Mesothelial cell of epicardium (in vitro differentiated cells): ENCODE measurements around the gene PXK. TPM values are rescaled to one million over a fixed set of nuclear protein-coding genes. Genes with fewer than 3 reads are reported as not detected.

ENCODE experiments used
- DNase-seq, 2 experiments: peaks; one replicate each; pipeline ENCODE4 v3.0.0; 2021; ENCODE audit warnings: low spot score in 2 of 2; ENCODE audit not compliant: unreplicated experiment in 2 of 2
- H3K27ac Mint-ChIP-seq: 2 replicates; pipeline ENCODE4 v1.8.0; 2021; ENCODE audit warnings: mixed read lengths
- H3K27me3 Mint-ChIP-seq: 2 replicates; pipeline ENCODE4 v1.8.0; 2021; ENCODE audit warnings: low read depth, mixed read lengths
- H3K36me3 Mint-ChIP-seq: 2 replicates; pipeline ENCODE4 v1.8.0; 2021; ENCODE audit warnings: mixed read lengths
- H3K4me1 Mint-ChIP-seq: 2 replicates; pipeline ENCODE4 v1.8.0; 2021; ENCODE audit warnings: mixed read lengths
- H3K4me3 Mint-ChIP-seq: 2 replicates; pipeline ENCODE4 v1.8.0; 2021; ENCODE audit warnings: mild to moderate bottlenecking, moderate library complexity, mixed read lengths
- H3K9me3 Mint-ChIP-seq: 2 replicates; pipeline ENCODE4 v1.8.0; 2021; ENCODE audit warnings: mixed read lengths
- CTCF ChIP-seq: fragments of 200-600 bp; sonication (generic); IDR thresholded peaks from one replicate; pipeline ENCODE4 v1.5.0; 2021; ENCODE audit warnings: antibody characterized with exemption; ENCODE audit not compliant: unreplicated experiment
- total RNA-seq: library from RNA; stranded (reverse); gene quantifications from 3 replicates; pipeline ENCODE4 v1.2.1, GENCODE V29; 2021

PXK gene
- total RNA-seq, 1 donor from 2014 or later = 15.9 TPM

GRCh38 chr3:58291671-58292338, 40.9 kb upstream of the PXK start:
- peaks cover 2% of the 10 kb centered on the region for H3K27me3 Mint-ChIP-seq
- DNase-seq = no peak
- H3K4me3 Mint-ChIP-seq = no peak overlapping the region
- no peaks in the 10 kb centered on the region for H3K4me1 Mint-ChIP-seq
- TF ChIP-seq CTCF = no peak
- no peaks in the 10 kb centered on the region for H3K36me3 Mint-ChIP-seq
- H3K27ac Mint-ChIP-seq = no peak overlapping the region
- H3K9me3 Mint-ChIP-seq = peaks cover 4% of the 10 kb centered on the region

GRCh38 chr3:58292866-58293265, 39.8 kb upstream of the PXK start:
- Mint-ChIP-seq H3K9me3 (peaks cover 4% of the 10 kb centered on the region), H3K27me3 (peaks cover 2% of the 10 kb centered on the region), H3K27ac (no peak overlapping the region), H3K4me1 (no peaks in the 10 kb centered on the region), H3K36me3 (no peaks in the 10 kb centered on the region), H3K4me3 (no peak overlapping the region)
- no peak for TF ChIP-seq CTCF
- no peak for DNase-seq

- no peak overlapping the region for H3K27ac Mint-ChIP-seq
- H3K36me3 Mint-ChIP-seq = no peaks in the 10 kb centered on the region
Measured at GRCh38 chr3:58293516-58293915, 39.2 kb upstream of the PXK start.

GRCh38 chr3:58296269-58296668, 36.4 kb upstream of the PXK start:
- H3K36me3 Mint-ChIP-seq = no peaks in the 10 kb centered on the region
- no peak for TF ChIP-seq CTCF
- no peak for DNase-seq
- no peaks in the 10 kb centered on the region for H3K4me1 Mint-ChIP-seq
- no peak overlapping the region for H3K4me3 Mint-ChIP-seq
- peaks cover 4% of the 10 kb centered on the region for H3K9me3 Mint-ChIP-seq
- H3K27ac Mint-ChIP-seq = no peak overlapping the region
- H3K27me3 Mint-ChIP-seq = peaks cover 18% of the 10 kb centered on the region

More at GRCh38 chr3:58293516-58293915, 39.2 kb upstream of the PXK start:
- Mint-ChIP-seq H3K27me3 (peaks cover 6% of the 10 kb centered on the region), H3K4me3 (no peak overlapping the region), H3K4me1 (no peaks in the 10 kb centered on the region), H3K9me3 (peaks cover 4% of the 10 kb centered on the region)
- no peak for DNase-seq
- no peak for TF ChIP-seq CTCF

- Mint-ChIP-seq H3K9me3 (peaks cover 4% of the 10 kb centered on the region), H3K27ac (no peak overlapping the region), H3K36me3 (no peaks in the 10 kb centered on the region), H3K27me3 (peaks cover 24% of the 10 kb centered on the region), H3K4me1 (no peaks in the 10 kb centered on the region), H3K4me3 (no peak overlapping the region)
- no peak for DNase-seq
- TF ChIP-seq CTCF = no peak
Measured at GRCh38 chr3:58296843-58297242, 35.8 kb upstream of the PXK start.

GRCh38 chr3:58298190-58298589, 34.5 kb upstream of the PXK start:
- H3K27ac Mint-ChIP-seq = no peak overlapping the region
- H3K27me3 Mint-ChIP-seq = peaks cover 37% of the 10 kb centered on the region
- H3K9me3 Mint-ChIP-seq = peaks cover 4% of the 10 kb centered on the region
- no peaks in the 10 kb centered on the region for H3K4me1 Mint-ChIP-seq
- H3K36me3 Mint-ChIP-seq = no peaks in the 10 kb centered on the region
- DNase-seq = no peak
- no peak overlapping the region for H3K4me3 Mint-ChIP-seq
- TF ChIP-seq CTCF = no peak
